GM18511 (cell line): ENCODE results near the gene CELF2.
"Not testable (repeated sequence)": the region's sequence is repeated elsewhere in the genome, so short reads cannot be mapped to it uniquely, and the experiment has no call there.

Source experiments
- ATAC-seq: cut with Tn5 transposase; IDR thresholded peaks from one replicate; pipeline ENCODE4 v1.9.1; 2021; ENCODE audit warnings: mild to moderate bottlenecking, moderate library complexity; ENCODE audit not compliant: unreplicated experiment

Gene CELF2

DNA sequence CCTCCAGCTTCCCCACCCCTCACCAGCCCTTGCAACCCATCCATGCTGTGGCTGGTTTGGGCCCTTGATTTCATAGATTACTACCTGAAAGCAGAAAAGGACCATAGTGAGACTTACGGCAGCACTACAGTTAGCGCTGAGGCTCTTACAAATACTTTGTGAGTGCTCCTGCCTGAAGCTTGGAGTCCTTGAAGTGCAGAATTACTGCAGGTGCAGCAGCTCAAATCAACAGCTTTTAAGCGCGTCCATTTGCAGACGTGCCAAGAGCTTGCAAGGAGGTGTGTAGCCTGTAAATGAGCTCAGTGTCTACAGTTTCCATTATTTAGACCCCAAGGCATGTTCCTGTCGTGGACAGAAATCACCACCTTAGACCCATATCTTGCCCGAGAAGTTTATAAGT is 103.0 kb downstream of the CELF2 start:
- ATAC-seq: no peak

DNA sequence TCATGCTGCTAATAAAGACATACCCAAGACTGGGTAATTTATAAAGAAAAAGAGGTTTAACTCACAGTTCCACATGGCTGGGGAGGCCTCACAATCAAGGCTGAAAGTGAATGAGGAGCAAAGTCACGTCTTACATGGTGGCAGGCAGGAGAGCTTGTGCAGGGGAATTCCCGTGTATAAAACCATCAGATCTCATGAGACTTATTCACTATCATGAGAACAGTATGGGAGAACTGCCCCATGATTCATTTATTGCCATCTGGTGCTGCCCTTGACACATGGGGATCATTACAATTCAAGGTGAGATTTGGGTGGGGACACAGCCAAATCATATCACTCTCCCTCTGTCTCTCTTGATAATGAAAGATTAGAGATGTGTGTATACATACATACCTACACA is 106.2 kb downstream of the CELF2 start:
- not testable (repeated sequence) for ATAC-seq

DNA sequence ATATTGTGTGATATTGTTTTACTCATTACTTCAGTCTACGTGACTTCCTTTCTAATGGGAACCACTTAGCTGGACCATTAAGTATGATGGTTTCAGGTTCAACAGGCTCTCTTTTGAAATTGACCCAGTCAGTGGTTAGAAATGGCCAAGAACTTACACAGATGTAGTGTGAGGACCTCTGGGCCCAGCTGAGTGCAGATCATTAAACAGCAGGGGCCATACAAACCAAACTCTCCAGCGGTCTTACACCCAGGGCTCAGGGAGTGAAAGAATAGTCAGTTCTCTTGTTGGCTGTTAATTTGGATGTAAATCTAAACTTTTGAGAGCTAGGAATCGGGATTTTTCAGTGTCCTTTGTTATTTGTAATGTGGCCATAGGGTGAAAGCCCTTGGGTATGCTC is 107.3 kb downstream of the CELF2 start:
- no peak for ATAC-seq

DNA sequence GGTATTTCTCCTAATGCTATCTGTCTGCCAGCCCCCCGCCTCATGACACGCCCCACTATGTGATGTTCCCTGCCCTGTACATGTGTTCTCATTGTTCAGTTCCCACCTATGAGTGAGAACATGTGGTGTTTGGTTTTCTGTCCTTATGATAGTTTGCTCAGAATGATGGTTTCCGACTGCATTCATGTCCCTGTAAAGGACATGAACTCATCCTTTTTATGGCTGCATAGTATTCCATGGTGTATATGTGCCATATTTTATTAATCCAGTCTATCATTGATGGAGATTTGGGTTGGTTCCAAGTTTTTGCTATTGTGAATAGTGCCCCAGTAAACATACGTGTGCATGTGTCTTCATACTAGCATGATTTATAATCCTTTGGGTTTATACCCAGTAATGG is 109.3 kb downstream of the CELF2 start:
- not testable (repeated sequence) for ATAC-seq

DNA sequence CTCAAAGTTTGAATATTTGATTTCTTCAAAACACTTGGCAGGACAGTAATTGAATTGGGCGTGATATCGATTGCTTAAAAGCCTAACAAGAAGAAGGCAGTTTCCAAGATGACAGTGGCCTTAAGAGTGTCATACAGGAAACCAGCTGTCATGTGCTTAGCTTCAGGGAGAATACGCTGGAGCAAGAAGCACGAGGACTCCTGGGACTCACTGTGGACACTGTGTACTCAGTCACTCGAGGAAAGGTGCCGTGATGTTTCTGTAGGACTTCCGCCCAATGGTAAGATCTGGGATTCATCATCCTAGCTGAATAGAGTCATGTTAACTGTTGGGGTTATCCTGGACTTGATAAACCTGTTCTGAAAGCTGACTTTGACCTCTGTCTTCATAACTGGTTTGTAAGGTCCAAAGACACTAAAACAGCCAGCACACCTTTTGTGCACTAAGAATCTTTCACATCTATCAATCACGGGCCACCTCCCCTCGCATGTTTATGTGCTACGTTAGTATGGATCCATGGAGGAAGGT is 113.5 kb downstream of the CELF2 start:
- ATAC-seq: no peak

DNA sequence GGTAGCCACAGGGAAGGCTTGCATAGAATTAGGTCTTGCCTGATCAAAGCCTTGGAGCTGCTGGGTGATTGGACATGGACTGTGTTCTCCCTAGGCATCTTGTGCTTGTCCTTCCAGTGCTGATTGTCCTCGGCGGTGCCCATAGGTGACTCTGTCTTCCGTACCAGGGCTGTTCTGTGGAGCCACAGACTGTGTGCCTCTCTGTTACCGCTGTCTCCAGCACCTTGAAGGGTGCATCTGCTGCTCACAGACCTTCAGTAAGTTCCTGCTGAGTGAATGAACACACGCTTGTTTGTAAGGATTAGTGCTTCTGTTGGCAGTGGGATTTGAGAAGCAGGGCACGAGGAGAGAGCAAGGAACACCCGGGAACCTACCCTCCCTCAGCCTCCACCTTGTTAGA is 116.7 kb downstream of the CELF2 start:
- no peak for ATAC-seq

DNA sequence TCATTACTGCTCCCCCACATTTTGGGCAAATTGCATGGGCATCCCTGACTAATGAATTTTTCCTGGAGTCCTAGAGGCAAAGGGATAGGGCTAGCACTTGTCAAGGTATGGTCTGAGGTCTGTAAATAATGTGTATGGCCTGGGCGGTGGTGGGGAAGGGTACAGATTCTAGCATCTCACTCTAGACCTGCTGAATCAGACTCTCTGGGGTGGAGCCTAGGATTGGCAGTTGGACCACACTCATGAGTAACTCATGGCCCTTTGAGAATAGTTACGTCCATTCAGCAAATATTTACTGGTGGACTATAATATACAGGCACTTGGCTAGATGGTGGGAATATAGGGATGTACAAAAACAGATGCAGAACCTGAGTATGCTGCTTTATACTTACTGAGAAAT is 118.0 kb downstream of the CELF2 start:
- ATAC-seq: no peak

DNA sequence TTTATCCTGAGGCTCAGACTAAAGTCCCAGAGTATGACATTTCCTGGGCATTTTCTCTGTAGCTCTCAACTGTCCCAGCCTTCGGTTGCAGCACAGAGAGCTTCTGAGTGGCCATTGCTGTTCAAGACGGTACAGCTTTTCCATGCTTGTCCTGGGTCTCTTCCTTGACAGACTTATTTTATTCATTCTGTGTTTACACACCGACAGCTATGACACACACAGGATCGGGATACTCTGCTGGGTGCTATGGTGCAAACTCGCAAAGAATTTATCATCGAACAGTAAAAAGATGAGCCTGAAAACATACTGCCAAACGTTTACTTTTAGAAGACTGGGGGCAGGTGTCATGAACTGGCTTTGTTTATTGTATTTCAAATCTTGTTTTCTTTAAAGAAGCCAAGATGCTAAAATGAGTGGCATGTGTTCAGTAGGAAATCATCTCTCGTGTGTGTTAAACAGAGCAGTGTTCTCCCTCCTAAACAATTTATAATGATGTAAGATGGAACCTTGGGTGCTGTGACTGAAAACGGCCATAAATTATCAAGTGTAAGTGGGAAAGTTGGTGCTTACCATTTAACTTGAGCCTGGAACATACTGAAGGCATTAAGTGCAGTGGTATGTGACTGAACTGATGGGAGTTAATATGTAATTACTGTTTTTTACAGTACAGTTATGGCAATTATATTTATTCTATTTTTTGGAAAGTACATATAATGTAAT is 120.8 kb downstream of the CELF2 start:
- no peak for ATAC-seq

DNA sequence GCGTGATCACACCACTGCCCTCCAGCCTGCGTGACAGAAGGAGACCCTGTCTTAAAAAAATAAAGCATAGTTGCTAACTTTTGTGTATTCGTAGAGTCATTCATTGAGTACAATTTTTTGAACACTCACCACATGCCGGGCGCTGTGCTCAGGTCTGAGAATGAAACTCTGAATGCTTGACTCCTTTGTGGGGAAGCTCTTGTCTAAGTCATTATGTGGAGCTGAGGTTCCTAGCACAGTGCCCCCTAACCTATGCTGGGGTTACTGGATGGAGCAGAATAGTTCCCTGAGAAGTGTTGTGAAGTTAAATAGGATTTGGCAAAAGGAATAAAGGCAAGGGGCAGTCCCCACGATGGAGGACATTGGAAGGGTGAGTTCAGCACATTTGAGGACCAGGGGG is 123.3 kb downstream of the CELF2 start:
- no peak for ATAC-seq

DNA sequence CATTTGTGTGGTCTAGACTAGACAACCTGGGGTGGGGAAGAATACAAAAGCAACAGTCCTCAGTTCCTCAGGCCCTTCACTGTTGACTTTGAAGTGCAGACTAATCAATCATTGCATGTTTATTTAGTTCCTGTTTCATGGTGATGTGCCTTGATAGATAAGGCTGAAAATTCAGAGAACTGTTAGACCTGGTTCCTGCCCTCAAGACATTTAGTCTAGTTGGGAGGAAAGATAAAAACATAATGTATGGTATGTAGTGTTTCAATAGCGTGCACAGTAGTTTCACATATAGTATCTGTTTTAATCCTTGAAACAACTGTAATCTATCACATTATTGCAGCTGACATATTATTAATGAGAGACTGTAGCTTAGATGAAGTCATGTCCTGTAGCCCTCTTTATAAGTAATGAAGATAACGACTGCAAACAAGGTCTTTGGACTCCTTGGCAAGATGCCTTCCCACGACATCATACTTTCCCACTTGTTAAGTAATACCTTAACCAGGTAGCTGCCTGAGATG is 124.0 kb downstream of the CELF2 start:
- ATAC-seq: no peak

DNA sequence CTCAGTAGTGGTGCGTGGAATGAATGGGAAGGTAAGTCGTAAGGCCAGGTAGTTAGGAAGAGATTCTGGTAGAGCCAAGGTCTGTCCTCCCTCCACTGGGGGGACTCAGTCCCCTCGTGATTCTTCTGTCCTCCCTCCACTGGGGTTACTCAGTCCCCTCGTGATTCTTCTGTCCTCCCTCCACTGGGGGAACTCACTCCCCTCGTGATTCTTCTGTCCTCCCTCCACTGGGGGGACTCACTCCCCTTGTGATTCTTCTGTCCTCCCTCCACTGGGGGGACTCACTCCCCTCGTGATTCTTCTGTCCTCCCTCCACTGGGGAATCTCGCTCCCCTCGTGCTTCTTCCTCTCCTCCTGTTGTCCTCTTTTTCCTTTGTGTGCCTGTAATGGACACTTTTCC is 125.1 kb downstream of the CELF2 start:
- ATAC-seq: no peak

DNA sequence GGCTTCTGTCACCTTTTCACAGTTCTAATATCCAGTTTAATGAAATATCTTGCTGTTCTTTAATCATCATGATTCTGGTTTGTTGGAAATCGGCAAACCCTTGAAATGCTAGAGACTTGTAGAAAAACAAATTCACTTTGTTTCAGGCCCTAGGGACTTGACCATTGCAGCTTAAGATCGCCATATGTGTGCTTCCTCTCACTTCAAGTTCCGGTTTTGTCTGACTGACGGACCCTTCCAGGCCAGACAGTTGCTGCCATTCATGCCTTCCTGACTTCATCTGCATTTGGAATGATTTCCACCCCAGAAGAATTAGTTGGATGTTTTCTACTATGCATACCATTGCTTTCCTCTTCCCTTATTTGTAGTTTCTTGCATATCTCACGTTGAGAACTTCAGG is 125.6 kb downstream of the CELF2 start:
- ATAC-seq: no peak

DNA sequence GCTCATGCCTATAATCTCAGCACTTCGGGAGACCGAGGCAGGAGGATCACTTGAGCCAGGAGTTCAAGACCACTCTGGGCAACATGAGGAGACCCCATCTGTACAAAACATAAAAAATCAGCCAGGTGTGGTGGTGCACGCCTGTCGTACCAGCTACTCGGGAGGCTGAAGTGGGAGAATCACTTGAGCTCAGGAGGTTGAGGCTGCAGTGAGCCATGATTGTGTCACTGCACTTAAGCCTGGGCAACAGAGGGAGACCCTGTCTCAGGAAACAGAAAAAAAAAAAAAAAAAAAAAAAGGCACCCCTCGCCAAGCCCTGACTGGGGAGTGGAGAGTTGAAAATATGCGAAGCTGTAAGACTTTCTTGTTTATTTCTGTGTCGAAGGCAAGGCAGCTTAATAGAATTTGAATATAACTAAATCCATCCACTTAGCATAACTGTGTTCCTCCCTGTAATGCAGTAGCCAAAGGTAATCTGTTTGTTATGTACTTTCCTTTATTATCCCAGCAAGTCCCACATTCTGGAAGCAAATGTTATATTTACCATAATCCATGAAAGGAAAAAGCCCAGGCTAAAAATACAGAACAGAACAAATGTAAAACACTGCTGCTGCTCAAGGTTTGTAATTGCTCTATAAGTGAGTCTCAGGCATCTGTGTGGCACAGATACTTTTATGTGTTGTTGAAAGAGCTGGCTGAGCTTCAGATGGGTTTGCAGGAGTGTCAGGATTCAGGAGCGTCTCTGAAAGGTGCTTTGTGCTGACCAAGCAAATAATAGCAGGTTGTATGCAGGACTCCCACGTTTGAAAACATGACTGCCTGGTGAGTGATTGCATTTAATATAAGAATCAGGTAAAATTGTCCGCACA is 127.2 kb downstream of the CELF2 start:
- ATAC-seq: peak; percentile 42

DNA sequence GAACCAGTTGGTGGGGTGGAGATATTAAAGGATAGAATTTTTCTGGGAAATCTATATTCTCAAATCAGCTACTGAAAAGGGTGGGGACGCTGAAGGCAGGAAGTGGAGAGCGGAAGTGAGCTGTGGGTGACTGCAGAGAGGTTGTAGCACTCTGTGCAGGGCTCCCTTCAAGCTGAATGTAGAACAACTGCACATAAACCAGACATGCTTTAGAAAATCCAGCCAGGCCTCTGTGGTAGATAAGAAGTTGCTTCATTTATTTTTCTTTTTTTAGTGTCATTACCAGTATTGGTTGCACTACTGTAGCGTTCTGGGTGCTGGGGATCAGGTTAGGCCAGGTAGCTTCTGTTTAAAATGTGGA is 127.8 kb downstream of the CELF2 start:
- peak; percentile 83 for ATAC-seq

DNA sequence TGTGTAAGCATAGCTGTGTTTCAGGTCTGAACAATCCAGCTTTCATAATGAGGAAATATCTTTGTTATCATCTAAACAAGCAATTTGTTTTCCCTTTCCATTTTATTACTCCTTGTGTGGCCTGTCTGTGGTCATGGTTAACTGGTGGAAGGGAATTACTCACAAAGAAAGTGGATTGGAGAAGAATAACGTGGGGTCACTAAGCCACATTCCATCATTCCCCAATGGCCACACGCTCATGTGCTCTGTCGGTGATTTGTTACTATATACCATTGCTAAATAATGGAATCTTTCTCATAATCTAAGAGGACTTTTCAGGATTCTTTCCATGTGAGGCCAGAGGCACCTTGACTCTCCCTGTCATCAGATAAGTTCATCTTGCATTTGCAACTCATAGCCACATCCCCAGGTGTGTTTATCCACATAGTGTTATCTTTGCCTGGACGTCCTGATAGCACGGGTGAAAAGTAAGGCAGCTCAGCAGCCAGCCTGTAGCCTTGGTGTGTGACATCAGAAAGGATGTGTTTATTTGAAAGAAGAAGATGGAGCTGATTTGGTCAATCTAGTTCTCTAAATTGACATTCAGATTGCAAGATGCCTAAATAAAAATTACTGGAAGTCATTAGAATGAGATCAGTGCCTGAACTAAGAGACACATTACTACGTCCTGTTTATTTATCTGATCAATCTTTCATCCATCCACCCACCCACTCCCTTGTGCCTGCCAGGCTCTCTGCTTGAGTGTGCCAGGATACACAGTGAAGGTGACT is 128.9 kb downstream of the CELF2 start:
- ATAC-seq: no peak

DNA sequence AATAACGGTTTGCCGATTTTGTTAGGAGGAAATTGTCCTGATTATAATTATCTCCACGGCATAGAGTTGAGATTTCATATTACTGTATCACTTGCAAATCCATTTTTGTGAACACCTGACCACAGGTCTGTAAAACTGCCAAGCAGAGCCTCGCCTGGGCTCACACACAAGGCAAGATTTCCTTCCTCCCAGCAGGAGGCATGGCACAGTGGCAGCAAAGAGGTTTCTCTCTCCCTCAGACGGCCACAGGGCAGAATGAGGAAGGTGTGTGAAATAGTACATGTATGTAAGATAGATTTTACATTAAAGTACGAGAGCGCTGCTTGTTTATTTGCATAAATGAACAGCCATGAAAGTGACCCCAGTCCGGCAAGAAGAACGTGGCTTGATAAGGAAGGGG is 130.1 kb downstream of the CELF2 start:
- ATAC-seq: peak; percentile 39

DNA sequence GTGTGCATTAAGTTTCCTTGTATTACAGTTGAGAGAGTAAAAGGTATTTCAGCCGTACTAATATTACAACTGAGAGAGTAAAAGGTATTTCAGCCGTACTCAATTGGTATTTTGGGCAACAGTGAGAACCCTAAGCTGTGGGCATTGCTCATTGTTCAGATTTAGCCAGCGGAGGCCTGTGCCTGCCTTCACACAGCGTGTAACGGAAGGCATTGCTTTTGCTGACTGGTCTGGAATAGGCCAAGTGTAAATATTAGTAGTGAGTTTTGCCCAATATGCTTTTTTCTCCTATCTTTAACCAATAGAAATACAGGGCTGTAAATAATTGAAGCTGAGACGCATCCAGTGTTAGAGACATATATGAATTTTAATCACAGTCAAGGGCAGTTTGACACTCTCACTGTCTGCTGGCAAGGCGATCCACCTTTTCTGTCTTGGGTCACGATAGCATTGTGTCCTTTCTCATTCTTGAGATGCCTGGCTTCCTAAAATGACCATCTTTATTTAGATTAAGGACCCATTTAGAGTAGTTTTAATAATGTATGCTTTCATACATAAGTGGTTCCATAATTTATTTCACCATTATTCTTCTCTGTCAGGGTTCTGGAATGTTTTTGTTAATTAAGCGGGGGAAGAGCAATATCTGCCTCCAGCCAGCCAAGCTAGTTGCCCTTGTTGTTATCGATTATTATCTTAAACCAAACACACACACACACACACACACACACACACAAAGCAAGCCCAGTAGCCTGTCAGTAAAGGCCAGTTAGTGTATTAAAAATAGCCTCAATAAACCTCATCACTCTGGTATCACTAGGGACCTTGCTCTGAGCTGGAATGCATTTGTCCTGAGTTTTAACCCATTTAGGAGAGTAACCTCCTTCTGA is 130.7 kb downstream of the CELF2 start:
- no peak for ATAC-seq

DNA sequence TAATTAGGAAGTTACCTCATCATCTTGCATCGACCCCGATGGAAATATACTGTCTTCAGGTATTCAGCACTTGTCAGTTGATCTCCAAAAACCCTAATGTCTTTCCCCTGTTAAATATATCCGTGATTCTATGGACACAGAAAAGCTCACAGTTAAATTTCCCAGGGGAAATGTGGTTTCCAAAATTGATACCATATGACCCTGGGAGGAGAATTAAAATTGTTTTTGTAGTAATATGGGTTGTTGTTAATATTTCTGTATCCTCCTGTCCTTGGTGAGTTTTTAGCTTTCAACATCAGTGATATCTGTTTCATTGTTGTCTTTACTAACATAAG is 132.1 kb downstream of the CELF2 start:
- ATAC-seq: no peak

DNA sequence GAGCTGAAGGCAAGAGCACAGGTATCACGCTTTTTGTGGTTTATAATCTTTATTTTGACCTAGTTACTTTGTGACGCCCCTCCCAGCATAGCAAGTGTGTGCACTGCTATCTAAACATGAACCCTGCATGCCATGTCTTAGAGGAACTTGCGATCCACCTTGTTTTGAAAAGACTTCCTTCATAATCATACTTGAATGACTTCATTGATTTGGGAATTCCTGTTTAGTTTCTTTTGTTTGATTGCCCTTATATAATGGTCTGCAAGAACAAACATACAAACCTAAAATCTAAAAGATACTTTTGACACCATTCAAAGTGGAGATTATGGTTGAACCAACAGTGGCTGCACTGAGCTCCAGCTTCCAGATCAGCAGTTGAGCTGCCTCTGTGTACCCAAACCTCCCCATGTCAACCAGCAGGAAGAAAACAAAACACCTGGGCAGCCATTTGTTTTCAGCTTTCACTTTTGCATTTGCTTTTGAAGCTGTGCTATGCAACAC is 132.6 kb downstream of the CELF2 start:
- ATAC-seq: no peak

DNA sequence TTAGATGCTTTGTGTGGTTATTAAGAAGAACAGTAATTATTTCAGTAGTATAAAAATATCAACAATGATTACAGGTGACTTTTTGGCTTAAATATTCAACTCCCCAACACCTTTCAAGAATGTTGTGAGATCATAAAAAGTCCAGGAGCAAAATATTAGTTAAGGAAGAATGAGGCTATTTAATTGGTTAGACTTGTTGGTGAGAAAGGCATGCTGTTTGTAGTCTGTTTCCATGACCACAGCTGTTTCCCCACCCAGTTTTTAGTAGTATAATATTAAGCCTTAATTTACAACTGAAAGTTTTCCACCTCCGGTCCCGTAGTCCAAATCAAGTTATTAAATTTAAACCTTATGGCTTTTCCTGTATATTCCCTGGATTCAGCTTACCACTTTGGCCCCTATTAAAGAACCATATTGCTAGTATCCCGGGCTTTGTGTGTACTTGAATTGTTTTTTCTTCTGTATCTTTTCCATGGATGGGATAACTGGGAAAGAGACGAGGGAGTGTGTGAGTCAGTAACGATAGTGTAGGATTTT is 133.3 kb downstream of the CELF2 start:
- no peak for ATAC-seq
